Activated CD4-positive, alpha-beta T cell treated with anti-CD3 and anti-CD28 coated beads, Interleukin-2, amount 10 ng/mL, durations not matched to agents 24 days and 14 days (primary cell): ENCODE measurements around the gene CDC14A. TPM values are rescaled to one million over a fixed set of nuclear protein-coding genes. Genes with fewer than 3 reads are reported as not detected.
A peak's percentile ranks its signal among the peaks of the same experiment; 100 is the strongest.
"Not testable (repeated sequence)": the region's sequence is repeated elsewhere in the genome, so short reads cannot be mapped to it uniquely, and the experiment has no call there.

Experiments used
- DNase-seq: peaks from one replicate; pipeline ENCODE4 v3.0.0; 2022
- H3K27ac Mint-ChIP-seq: one replicate; pipeline ENCODE4 v1.8.0; 2022; ENCODE audit warnings: mild to moderate bottlenecking, mixed read lengths
- H3K27me3 Mint-ChIP-seq: one replicate; pipeline ENCODE4 v1.8.0; 2022; ENCODE audit warnings: mixed read lengths
- H3K36me3 Mint-ChIP-seq: one replicate; pipeline ENCODE4 v1.8.0; 2022; ENCODE audit warnings: low read depth, mild to moderate bottlenecking, mixed read lengths
- H3K4me1 Mint-ChIP-seq: one replicate; pipeline ENCODE4 v1.8.0; 2021; ENCODE audit warnings: mixed read lengths
- H3K4me3 Mint-ChIP-seq: one replicate; pipeline ENCODE4 v1.8.0; 2022; ENCODE audit warnings: mild to moderate bottlenecking, moderate library complexity, mixed read lengths
- H3K9me3 Mint-ChIP-seq: one replicate; pipeline ENCODE4 v1.8.0; 2021; ENCODE audit warnings: mixed read lengths
- intact Hi-C: fragments of 100-400 bp; cut with micrococcal nuclease; formaldehyde crosslinking; loops from one replicate; pipeline ENCODE4 v1.15.1; 2023
- total RNA-seq: library from RNA; stranded (reverse); gene quantifications from 2 replicates; pipeline ENCODE4 v1.2.3, GENCODE V29; 2022

CDC14A gene
- total RNA-seq, 1 donor from 2014 or later, result 10.3 TPM

GRCh38 chr1:100361511-100362089 lies 9.3 kb downstream of the CDC14A start:
- Mint-ChIP-seq H3K9me3 (no peaks in the 10 kb centered on the region), H3K27ac (no peak overlapping the region), H3K36me3 (peaks cover 58% of the 10 kb centered on the region), H3K27me3 (no peaks in the 10 kb centered on the region), H3K4me3 (no peak overlapping the region), H3K4me1 (peaks cover 52% of the 10 kb centered on the region)
- intact Hi-C loops, result no loop called here
- DNase-seq, result no peak

GRCh38 chr1:100362821-100363466 lies 10.6 kb downstream of the CDC14A start:
- no peak overlapping the region for H3K27ac Mint-ChIP-seq
- H3K36me3 Mint-ChIP-seq, result peaks cover 61% of the 10 kb centered on the region

GRCh38 chr1:100363831-100364230 lies 11.5 kb downstream of the CDC14A start:
- H3K4me3 Mint-ChIP-seq, result no peak overlapping the region

More at GRCh38 chr1:100362821-100363466, 10.6 kb downstream of the CDC14A start:
- peaks cover 46% of the 10 kb centered on the region for H3K4me1 Mint-ChIP-seq
- DNase-seq, result peak; percentile 45
- H3K27me3 Mint-ChIP-seq, result no peaks in the 10 kb centered on the region
- no peaks in the 10 kb centered on the region for H3K9me3 Mint-ChIP-seq
- intact Hi-C loops, result no loop called here
- no peak overlapping the region for H3K4me3 Mint-ChIP-seq

GRCh38 chr1:100364697-100365096 lies 12.4 kb downstream of the CDC14A start:
- Mint-ChIP-seq H3K9me3 (peaks cover 4% of the 10 kb centered on the region), H3K4me3 (no peak overlapping the region), H3K27ac (no peak overlapping the region), H3K4me1 (peaks cover 39% of the 10 kb centered on the region), H3K27me3 (no peaks in the 10 kb centered on the region), H3K36me3 (peaks cover 62% of the 10 kb centered on the region)
- DNase-seq, result peak; percentile 49
- intact Hi-C loops, result no loop called here

More at GRCh38 chr1:100363831-100364230, 11.5 kb downstream of the CDC14A start:
- peaks cover 41% of the 10 kb centered on the region for H3K4me1 Mint-ChIP-seq
- peaks cover 62% of the 10 kb centered on the region for H3K36me3 Mint-ChIP-seq
- DNase-seq, result peak; percentile 44
- H3K27me3 Mint-ChIP-seq, result no peaks in the 10 kb centered on the region
- intact Hi-C loops, result no loop called here
- no peaks in the 10 kb centered on the region for H3K9me3 Mint-ChIP-seq
- no peak overlapping the region for H3K27ac Mint-ChIP-seq

- Mint-ChIP-seq H3K36me3 (peaks cover 62% of the 10 kb centered on the region), H3K9me3 (peaks cover 8% of the 10 kb centered on the region), H3K27ac (no peak overlapping the region), H3K27me3 (no peaks in the 10 kb centered on the region), H3K4me3 (no peak overlapping the region), H3K4me1 (peaks cover 39% of the 10 kb centered on the region)
- DNase-seq, result no peak
- intact Hi-C loops, result no loop called here
Observed at GRCh38 chr1:100366209-100366525, 13.9 kb downstream of the CDC14A start.

- Mint-ChIP-seq H3K36me3 (peaks cover 66% of the 10 kb centered on the region), H3K4me1 (peaks cover 37% of the 10 kb centered on the region), H3K9me3 (peaks cover 21% of the 10 kb centered on the region)
- H3K27me3 Mint-ChIP-seq, H3K4me3 Mint-ChIP-seq, H3K27ac Mint-ChIP-seq, DNase-seq, intact Hi-C loops: not testable (repeated sequence)
Observed at GRCh38 chr1:100369339-100369738, 17.0 kb downstream of the CDC14A start.

GRCh38 chr1:100373953-100374352 lies 21.6 kb downstream of the CDC14A start:
- H3K4me3 Mint-ChIP-seq, H3K27ac Mint-ChIP-seq, intact Hi-C loops, DNase-seq, H3K27me3 Mint-ChIP-seq: not testable (repeated sequence)
- Mint-ChIP-seq H3K36me3 (peaks cover 58% of the 10 kb centered on the region), H3K4me1 (peaks cover 42% of the 10 kb centered on the region), H3K9me3 (peaks cover 29% of the 10 kb centered on the region)

- not testable (repeated sequence) for H3K4me3 Mint-ChIP-seq, H3K27me3 Mint-ChIP-seq, H3K27ac Mint-ChIP-seq, DNase-seq
- Mint-ChIP-seq H3K9me3 (peaks cover 17% of the 10 kb centered on the region), H3K36me3 (peaks cover 63% of the 10 kb centered on the region), H3K4me1 (peaks cover 42% of the 10 kb centered on the region)
- intact Hi-C loops, result loop anchor here (1.0 to 5.0 kb wide), 4 partner anchors 25 to 340 kb away; partner anchors contain the start of gene CDC14A
Observed at GRCh38 chr1:100376890-100377289, 24.6 kb downstream of the CDC14A start.

- Mint-ChIP-seq H3K27me3 (no peaks in the 10 kb centered on the region), H3K36me3 (peaks cover 58% of the 10 kb centered on the region), H3K4me1 (peaks cover 36% of the 10 kb centered on the region), H3K9me3 (peaks cover 14% of the 10 kb centered on the region), H3K27ac (peak overlapping the region; percentile 88), H3K4me3 (peak overlapping the region; percentile 61)
- DNase-seq, result no peak
- intact Hi-C loops, result loop anchor here (1.0 to 5.0 kb wide), 5 partner anchors 19 to 340 kb away; partner anchors contain the start of gene CDC14A
Observed at GRCh38 chr1:100377590-100378361, 25.5 kb downstream of the CDC14A start.

- Mint-ChIP-seq H3K36me3 (peaks cover 59% of the 10 kb centered on the region), H3K4me3 (no peak overlapping the region), H3K27me3 (no peaks in the 10 kb centered on the region), H3K27ac (no peak overlapping the region), H3K4me1 (peaks cover 38% of the 10 kb centered on the region), H3K9me3 (peaks cover 8% of the 10 kb centered on the region)
- intact Hi-C loops, result loop anchor here (2.0 to 5.0 kb wide), 2 partner anchors 18 to 342 kb away; a partner anchor contains a TSS
- no peak for DNase-seq
Observed at GRCh38 chr1:100378956-100379355, 26.6 kb downstream of the CDC14A start.

- Mint-ChIP-seq H3K4me3 (no peak overlapping the region), H3K27me3 (no peaks in the 10 kb centered on the region), H3K4me1 (peaks cover 35% of the 10 kb centered on the region), H3K36me3 (peaks cover 48% of the 10 kb centered on the region), H3K27ac (no peak overlapping the region), H3K9me3 (no peaks in the 10 kb centered on the region)
- DNase-seq, result no peak
- intact Hi-C loops, result no loop called here
Observed at GRCh38 chr1:100380635-100381034, 28.3 kb downstream of the CDC14A start.

GRCh38 chr1:100382657-100383056 lies 30.4 kb downstream of the CDC14A start:
- Mint-ChIP-seq H3K9me3 (no peaks in the 10 kb centered on the region), H3K27ac (no peak overlapping the region), H3K27me3 (no peaks in the 10 kb centered on the region), H3K4me3 (no peak overlapping the region), H3K36me3 (peaks cover 47% of the 10 kb centered on the region), H3K4me1 (peaks cover 41% of the 10 kb centered on the region)
- DNase-seq, result no peak
- intact Hi-C loops, result no loop called here

- H3K36me3 Mint-ChIP-seq, result peaks cover 45% of the 10 kb centered on the region
- H3K9me3 Mint-ChIP-seq, result no peaks in the 10 kb centered on the region
- H3K4me1 Mint-ChIP-seq, result peaks cover 39% of the 10 kb centered on the region
- H3K27ac Mint-ChIP-seq, result no peak overlapping the region
- no peaks in the 10 kb centered on the region for H3K27me3 Mint-ChIP-seq
- H3K4me3 Mint-ChIP-seq, result no peak overlapping the region
- no peak for DNase-seq
- intact Hi-C loops, result no loop called here
Observed at GRCh38 chr1:100383743-100384405, 31.6 kb downstream of the CDC14A start.
